ENCODE results near the gene TNFRSF14. TPM values are rescaled to one million over a fixed set of nuclear protein-coding genes. Genes with fewer than 3 reads are reported as not detected.

Gene TNFRSF14
- total and polyA plus RNA-seq, 9 of the 15 experiments (the other 6 are each of a cell fraction or from before 2014, with no cell fraction given), result 0.11 to 2.3 (median 0.68) TPM; not detected in 2

DNA sequence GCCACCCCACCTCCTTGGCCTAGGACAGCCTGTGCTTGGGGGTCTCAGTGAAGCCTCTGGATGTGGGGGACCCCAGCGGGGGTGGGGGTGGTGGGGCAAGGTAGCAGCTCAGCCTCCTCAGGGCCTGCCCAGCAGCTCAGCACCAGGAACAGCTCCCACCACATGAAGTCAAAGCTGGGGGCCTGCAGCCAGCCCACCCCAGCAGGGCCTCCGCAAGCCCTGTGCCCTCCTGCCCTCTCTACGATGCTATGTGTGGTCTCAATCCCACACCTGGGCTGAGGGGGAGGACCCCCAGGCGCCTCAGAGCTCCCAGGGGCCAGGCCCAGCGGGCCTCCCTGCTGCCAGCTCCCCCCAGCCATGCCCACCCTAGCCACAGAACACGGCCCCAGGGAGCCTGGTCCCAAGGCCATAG lies 48.4 kb upstream of the TNFRSF14 start (continued):
- TF ChIP-seq, protein P1, sequence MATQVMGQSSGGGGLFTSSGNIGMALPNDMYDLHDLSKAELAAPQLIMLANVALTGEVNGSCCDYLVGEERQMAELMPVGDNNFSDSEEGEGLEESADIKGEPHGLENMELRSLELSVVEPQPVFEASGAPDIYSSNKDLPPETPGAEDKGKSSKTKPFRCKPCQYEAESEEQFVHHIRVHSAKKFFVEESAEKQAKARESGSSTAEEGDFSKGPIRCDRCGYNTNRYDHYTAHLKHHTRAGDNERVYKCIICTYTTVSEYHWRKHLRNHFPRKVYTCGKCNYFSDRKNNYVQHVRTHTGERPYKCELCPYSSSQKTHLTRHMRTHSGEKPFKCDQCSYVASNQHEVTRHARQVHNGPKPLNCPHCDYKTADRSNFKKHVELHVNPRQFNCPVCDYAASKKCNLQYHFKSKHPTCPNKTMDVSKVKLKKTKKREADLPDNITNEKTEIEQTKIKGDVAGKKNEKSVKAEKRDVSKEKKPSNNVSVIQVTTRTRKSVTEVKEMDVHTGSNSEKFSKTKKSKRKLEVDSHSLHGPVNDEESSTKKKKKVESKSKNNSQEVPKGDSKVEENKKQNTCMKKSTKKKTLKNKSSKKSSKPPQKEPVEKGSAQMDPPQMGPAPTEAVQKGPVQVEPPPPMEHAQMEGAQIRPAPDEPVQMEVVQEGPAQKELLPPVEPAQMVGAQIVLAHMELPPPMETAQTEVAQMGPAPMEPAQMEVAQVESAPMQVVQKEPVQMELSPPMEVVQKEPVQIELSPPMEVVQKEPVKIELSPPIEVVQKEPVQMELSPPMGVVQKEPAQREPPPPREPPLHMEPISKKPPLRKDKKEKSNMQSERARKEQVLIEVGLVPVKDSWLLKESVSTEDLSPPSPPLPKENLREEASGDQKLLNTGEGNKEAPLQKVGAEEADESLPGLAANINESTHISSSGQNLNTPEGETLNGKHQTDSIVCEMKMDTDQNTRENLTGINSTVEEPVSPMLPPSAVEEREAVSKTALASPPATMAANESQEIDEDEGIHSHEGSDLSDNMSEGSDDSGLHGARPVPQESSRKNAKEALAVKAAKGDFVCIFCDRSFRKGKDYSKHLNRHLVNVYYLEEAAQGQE (IDR thresholded peaks at IDR 0.05; ENCODE audit: borderline replicate concordance), result 0 out of 2 replicates have a peak, but pooled peaks have one; percentile 6
- TF ChIP-seq, protein P1 (CRISPR knock-in tag; IDR thresholded peaks at IDR 0.05; ENCODE audit: low read depth), result no peak
- TF ChIP-seq RBM22 (IDR thresholded peaks at IDR 0.05; ENCODE audit: low read depth, low read length, poor library complexity, severe bottlenecking), result peak; percentile 25
